ENCODE measurements around the gene SH3BGRL2.
"Not testable (repeated sequence)": the region's sequence is repeated elsewhere in the genome, so short reads cannot be mapped to it uniquely, and the experiment has no call there.

The SH3BGRL2 gene

GRCh38 chr6:79704200-79704599, 73.1 kb downstream of the SH3BGRL2 start:
- no peak for DNase-seq

DNA sequence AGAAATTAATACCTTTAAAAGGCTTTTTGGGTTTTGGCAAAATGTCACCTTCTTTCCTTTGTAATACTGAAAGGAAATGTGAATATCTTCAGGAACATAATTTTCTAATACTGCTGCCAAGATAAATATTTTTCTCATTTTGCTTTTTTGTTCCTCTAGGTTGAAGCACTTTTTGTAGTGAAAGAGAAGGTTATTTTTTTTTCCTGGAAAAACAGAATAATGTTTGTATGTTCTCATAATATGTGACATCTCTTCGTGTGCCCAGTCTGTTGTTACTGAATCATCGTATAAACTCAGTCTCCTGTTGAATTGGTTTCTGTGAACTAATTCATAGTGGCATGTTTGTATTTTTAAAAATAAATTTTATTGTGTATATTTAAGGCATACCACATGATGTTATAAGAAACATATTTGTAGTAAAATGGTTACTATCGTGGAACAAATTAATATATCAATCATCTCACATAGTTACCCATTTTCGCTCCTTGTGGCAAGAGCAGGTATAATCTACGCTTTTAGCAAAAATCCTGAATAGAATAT, 74.4 kb downstream of the SH3BGRL2 start:
- no peak for DNase-seq

GRCh38 chr6:79706527-79706926, 75.4 kb downstream of the SH3BGRL2 start:
- DNase-seq, result no peak

DNA sequence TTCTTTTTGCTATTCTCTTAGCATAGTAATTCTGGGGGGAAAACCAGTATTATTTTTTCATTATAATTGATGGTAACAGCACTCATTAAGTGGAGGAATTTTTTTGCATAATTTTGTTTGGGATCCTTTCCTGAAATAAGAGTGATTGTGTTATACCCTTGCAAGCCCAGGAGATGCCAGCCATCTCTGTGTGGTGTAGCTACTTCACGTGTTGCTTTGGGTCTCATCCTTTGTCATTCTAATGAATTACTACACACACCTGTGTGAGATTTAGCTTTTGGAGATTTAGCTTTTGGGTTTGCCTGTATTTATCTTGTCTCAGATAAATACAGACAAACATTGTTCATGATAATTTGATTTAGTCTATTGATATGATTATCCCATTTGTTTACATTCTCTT, 76.5 kb downstream of the SH3BGRL2 start:
- no peak for DNase-seq

- DNase-seq, result no peak
Measured at GRCh38 chr6:79708095-79708791, 77.1 kb downstream of the SH3BGRL2 start.

DNA sequence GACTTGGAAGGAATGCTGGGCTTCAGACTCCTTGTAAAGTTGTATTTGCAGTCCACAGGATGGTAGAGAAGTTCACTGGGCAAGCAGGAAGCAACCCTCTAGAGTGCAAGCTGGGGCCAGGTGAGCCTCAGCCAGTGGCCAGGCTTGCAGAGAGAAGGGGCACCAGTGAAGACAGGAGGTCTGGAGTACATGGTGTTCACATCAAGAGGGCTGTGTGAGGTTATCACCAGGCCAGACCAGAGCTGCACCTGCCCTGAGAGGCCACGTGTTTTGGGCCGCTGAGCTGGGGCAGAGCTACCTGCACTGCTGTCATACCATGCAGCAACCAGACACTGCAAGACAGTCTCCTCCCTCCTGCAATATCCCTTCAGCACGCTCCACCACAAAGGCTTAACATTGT, 79.0 kb downstream of the SH3BGRL2 start:
- no peak for DNase-seq

DNA sequence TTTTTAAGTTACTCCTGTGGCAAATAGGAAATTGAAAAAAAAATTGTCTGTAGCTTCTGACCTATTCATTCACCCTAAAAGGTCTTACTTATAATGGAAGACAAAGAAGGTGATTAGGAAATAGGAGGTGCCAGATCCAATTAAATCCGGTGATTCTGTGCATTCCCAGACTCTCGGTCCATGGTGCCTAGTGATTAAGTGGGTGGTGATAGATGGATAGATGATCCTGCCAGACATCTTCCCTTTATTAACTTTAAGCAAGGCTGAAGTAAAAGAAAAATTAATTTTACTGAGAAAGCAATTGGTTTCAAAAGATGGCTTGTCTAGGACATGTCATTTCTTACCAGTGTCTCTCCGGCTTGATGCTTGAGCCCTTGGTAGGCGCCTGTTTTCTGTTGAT, 80.0 kb downstream of the SH3BGRL2 start:
- no peak for DNase-seq

- no peak for DNase-seq
Measured at GRCh38 chr6:79712144-79712543, 81.0 kb downstream of the SH3BGRL2 start.

DNA sequence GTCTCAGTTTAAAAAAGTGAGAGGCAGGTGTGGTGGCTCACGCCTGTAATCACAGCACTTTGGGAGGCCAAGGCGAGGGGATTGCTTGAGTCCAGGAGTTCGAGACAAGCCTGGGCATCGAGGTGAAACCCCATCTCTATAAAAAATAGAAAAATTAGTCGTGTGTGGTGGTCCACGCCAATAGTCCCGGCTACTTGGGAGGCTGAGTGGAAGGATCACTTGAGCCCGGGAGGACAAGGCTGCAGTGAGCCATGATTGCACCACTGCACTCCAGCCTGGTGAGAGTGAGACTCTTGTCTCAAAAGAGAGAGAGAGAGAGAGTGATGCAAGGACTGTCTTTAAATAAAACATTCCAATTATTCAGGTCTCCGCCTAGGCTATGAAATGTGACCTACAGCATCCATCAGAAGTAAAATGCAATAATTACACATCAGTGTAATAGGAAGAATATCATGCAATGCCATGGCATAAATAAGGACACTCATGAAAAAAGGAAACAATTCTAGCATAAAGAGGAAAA, 81.5 kb downstream of the SH3BGRL2 start:
- DNase-seq, result no peak

DNA sequence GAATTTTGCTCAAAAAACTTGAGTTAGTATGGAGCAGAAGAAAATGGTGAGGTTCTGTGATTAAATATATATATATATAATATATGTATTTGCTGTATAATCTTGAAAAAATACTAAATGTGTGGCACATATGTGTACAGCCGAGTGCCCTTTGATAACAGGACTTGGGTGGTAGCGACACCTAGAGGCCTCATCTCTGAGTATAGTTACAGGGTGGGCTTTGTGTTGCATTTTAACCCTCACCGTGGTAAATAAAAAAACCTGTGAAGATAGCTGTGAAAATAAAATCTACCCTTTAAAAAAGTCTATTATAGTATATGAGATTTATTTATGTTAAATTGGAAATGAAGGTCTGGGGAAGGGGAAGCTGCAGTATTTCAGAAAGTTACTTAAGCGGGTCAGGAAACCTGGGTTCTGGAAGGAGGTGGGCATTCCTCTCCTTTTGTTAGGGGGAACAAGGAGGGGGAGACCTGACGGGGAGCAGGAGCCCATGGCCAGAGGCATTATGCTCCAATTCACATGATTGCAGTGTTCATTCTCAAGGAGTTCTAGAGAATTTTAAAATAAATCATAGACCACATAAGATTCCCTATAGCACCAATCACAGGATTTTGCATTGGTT, 82.7 kb downstream of the SH3BGRL2 start:
- peak in 1 of 2 donors; percentile 12 for DNase-seq

GRCh38 chr6:79717989-79718388, 86.9 kb downstream of the SH3BGRL2 start:
- DNase-seq, result no peak

GRCh38 chr6:79718509-79719247, 87.5 kb downstream of the SH3BGRL2 start:
- DNase-seq, result no peak

- DNase-seq, result no peak
Measured at GRCh38 chr6:79719248-79719960, 88.3 kb downstream of the SH3BGRL2 start.

- no peak for DNase-seq
Measured at GRCh38 chr6:79724816-79725215, 93.7 kb downstream of the SH3BGRL2 start.

GRCh38 chr6:79731471-79731870, 100.3 kb downstream of the SH3BGRL2 start:
- no peak for DNase-seq

DNA sequence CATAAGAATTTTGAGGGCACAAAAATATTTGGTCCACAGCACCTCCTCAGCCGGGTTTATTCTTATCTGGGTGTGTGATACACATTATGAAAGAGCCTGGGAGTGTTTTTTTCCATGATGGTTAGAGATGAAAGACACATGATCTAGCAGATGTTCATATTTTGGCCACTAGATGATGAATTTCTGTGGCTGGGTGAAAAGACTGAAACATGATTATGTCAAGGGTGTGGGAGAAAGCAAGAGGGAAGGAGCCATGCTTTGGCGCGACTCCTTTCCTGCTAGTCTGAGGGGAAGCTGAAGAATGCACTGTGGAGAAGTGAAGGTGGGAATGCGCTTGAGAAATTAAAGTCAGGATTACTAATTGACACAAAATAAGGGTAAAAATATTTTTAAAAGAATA, 102.3 kb downstream of the SH3BGRL2 start:
- no peak for DNase-seq

GRCh38 chr6:79734374-79734773, 103.2 kb downstream of the SH3BGRL2 start:
- DNase-seq, result no peak

GRCh38 chr6:79735183-79735582, 104.1 kb downstream of the SH3BGRL2 start:
- DNase-seq, result no peak

GRCh38 chr6:79737172-79737571, 106.0 kb downstream of the SH3BGRL2 start:
- peak in 1 of 2 donors; percentile 5 for DNase-seq

DNA sequence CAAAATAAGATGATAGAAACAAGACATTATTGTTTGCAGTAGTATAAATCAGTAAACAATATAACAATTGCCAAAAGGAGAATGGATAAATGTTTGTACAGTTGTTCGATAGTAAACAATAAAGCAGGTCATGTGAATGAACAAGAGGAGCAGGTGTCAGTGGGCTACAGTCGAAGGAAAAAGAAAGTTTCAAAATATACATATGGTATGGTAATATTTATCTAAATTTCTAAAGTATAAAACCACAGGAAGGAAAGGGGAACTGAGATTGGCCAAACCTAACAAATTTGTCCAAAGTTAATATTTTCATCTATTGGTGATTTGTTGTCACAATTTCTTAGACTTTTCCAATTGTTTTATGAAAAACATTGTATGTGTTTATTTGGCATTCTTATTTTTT, 110.9 kb downstream of the SH3BGRL2 start:
- DNase-seq, result no peak

GRCh38 chr6:79745282-79745681, 114.2 kb downstream of the SH3BGRL2 start:
- DNase-seq, result not testable (repeated sequence)

GRCh38 chr6:79746325-79746724, 115.2 kb downstream of the SH3BGRL2 start:
- DNase-seq, result not testable (repeated sequence)

GRCh38 chr6:79750806-79751205, 119.7 kb downstream of the SH3BGRL2 start:
- no peak for DNase-seq

All from hippocampal formation (tissue), 2 donors.